H7 (cell line): Measurements from ENCODE around the gene TMEM109. TPM values are rescaled to one million over a fixed set of nuclear protein-coding genes. Genes with fewer than 3 reads are reported as not detected.

Experiments used
- DNase-seq: peaks from one replicate; pipeline ENCODE4 v3.0.0; 2012
- H3K27me3 ChIP-seq: 2 replicates; pipeline ENCODE4 v1.6.0; 2011; ENCODE audit warnings: mild to moderate bottlenecking, low read length; ENCODE audit not compliant: control insufficient read depth, insufficient read depth
- H3K36me3 ChIP-seq: replicated peaks from 2 replicates; pipeline ENCODE4 v1.5.1; 2011; ENCODE audit warnings: low read length; ENCODE audit not compliant: control insufficient read depth, insufficient read depth
- H3K4me3 ChIP-seq: 2 replicates; pipeline ENCODE4 v1.5.1; 2011; ENCODE audit warnings: low read depth, mild to moderate bottlenecking, control low read depth, low read length, moderate library complexity; ENCODE audit not compliant: insufficient read depth
- total RNA-seq: library from RNA; depleted of rRNA; stranded (reverse); fragments of >200 nt; shearing (Covaris generic); gene quantifications from 2 replicates; pipeline ENCODE4 v1.2.3, GENCODE V29; 2014

The TMEM109 gene
- total RNA-seq, 1 experiment from 2014 or later: 35.1 TPM

- peak; percentile 98 for DNase-seq
- peaks cover 7% of the 10 kb centered on the region for H3K27me3 ChIP-seq
- peak within 1 kb of the TSS; percentile 82 for H3K4me3 ChIP-seq
- H3K36me3 ChIP-seq: peaks cover 10% of the 10 kb centered on the region
Observed at GRCh38 chr11:60924110-60924905, 10.3 kb downstream of the TMEM109 start, which contains the start of gene TMEM132A. TMEM132A (plus strand) TSS chr11:60924460; CDS start chr11:60924634, 174 bp downstream.

GRCh38 chr11:60924906-60925853 lies 11.2 kb downstream of the TMEM109 start:
- Histone ChIP-seq H3K36me3 (peaks cover 9% of the 10 kb centered on the region), H3K27me3 (peaks cover 7% of the 10 kb centered on the region), H3K4me3 (peak overlapping the region; percentile 82)
- peak; percentile 83 for DNase-seq

GRCh38 chr11:60925868-60926267 lies 11.9 kb downstream of the TMEM109 start:
- Histone ChIP-seq H3K4me3 (no peak overlapping the region), H3K27me3 (peaks cover 7% of the 10 kb centered on the region), H3K36me3 (peaks cover 10% of the 10 kb centered on the region)
- DNase-seq: peak; percentile 65

- Histone ChIP-seq H3K36me3 (peaks cover 12% of the 10 kb centered on the region), H3K4me3 (no peak overlapping the region), H3K27me3 (peaks cover 7% of the 10 kb centered on the region)
- peak; percentile 56 for DNase-seq
Observed at GRCh38 chr11:60926500-60926899, 12.5 kb downstream of the TMEM109 start.

GRCh38 chr11:60927061-60927592 lies 13.2 kb downstream of the TMEM109 start:
- Histone ChIP-seq H3K36me3 (peaks cover 15% of the 10 kb centered on the region), H3K27me3 (peaks cover 7% of the 10 kb centered on the region), H3K4me3 (no peak overlapping the region)
- no peak for DNase-seq

GRCh38 chr11:60927600-60927999 lies 13.6 kb downstream of the TMEM109 start:
- peaks cover 7% of the 10 kb centered on the region for H3K27me3 ChIP-seq
- DNase-seq: no peak
- H3K36me3 ChIP-seq: peaks cover 16% of the 10 kb centered on the region
- no peak overlapping the region for H3K4me3 ChIP-seq

- DNase-seq: peak; percentile 46
- Histone ChIP-seq H3K4me3 (no peak overlapping the region), H3K36me3 (peaks cover 16% of the 10 kb centered on the region), H3K27me3 (peaks cover 7% of the 10 kb centered on the region)
Observed at GRCh38 chr11:60928563-60929001, 14.6 kb downstream of the TMEM109 start.

- no peak for DNase-seq
- peaks cover 16% of the 10 kb centered on the region for H3K36me3 ChIP-seq
Observed at GRCh38 chr11:60929764-60930163, 15.8 kb downstream of the TMEM109 start.

GRCh38 chr11:60930394-60930793 lies 16.4 kb downstream of the TMEM109 start:
- Histone ChIP-seq H3K27me3 (peaks cover 1% of the 10 kb centered on the region; the same call in 1 of the 2 replicates), H3K4me3 (no peak overlapping the region), H3K36me3 (peaks cover 17% of the 10 kb centered on the region)
- no peak for DNase-seq

More at GRCh38 chr11:60929764-60930163, 15.8 kb downstream of the TMEM109 start:
- Histone ChIP-seq H3K27me3 (peaks cover 5% of the 10 kb centered on the region), H3K4me3 (no peak overlapping the region)

GRCh38 chr11:60931917-60932316 lies 18.0 kb downstream of the TMEM109 start:
- peaks cover 18% of the 10 kb centered on the region for H3K36me3 ChIP-seq
- no peak overlapping the region for H3K4me3 ChIP-seq
- peak; percentile 49 for DNase-seq
- no peaks in the 10 kb centered on the region for H3K27me3 ChIP-seq

GRCh38 chr11:60932605-60933356 lies 18.8 kb downstream of the TMEM109 start:
- Histone ChIP-seq H3K4me3 (no peak overlapping the region), H3K36me3 (peaks cover 18% of the 10 kb centered on the region), H3K27me3 (no peaks in the 10 kb centered on the region)
- peak; percentile 79 for DNase-seq

GRCh38 chr11:60933416-60934123 lies 19.6 kb downstream of the TMEM109 start:
- H3K4me3 ChIP-seq: no peak overlapping the region
- peaks cover 18% of the 10 kb centered on the region for H3K36me3 ChIP-seq
- no peaks in the 10 kb centered on the region for H3K27me3 ChIP-seq
- DNase-seq: peak; percentile 53

GRCh38 chr11:60934124-60934789 lies 20.3 kb downstream of the TMEM109 start:
- DNase-seq: peak; percentile 56
- Histone ChIP-seq H3K36me3 (peaks cover 15% of the 10 kb centered on the region), H3K4me3 (no peak overlapping the region), H3K27me3 (no peaks in the 10 kb centered on the region)
